Eye (tissue), 1 donor: ENCODE measurements around the gene LAIR1.
"Not testable (repeated sequence)": the region's sequence is repeated elsewhere in the genome, so short reads cannot be mapped to it uniquely, and the experiment has no call there.

Experiments used
- DNase-seq: peaks from one replicate; pipeline ENCODE4 v3.0.0-alpha.2; 2015

Gene LAIR1

DNA sequence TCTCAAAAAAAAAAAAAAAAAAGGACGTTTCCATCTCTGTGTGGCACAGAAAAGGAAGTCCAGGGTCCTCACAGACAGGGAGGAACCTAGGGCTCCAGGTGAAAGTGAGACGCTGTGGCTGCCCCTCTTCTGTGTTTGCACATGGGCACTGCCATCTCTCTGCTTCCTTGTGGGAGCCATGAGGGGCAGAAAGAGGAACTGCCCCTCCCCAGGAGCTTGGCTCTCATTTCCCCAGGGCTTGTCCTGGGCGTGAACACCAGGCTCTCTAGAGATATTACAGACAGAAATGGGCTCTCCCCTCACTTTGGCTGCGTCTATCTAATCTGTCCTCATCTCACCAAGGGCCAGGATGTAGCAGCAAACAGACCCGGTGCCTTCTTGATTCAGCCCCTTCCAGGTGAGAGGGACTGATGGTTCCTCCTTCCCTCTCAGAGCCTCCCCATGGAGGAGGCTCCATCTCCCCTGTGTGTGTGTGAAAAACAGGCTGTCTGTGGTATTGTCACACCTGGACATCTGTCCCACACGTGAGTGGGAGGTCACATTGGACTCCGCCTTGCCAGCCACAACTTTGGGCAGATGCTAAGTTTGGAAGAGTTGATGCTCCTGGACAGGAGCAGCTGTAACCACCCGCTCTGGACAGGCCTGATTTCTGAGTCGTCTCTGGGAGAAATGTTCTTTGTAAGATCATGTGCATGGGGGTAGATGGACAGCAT lies 24.9 kb downstream of the LAIR1 start:
- DNase-seq: no peak

DNA sequence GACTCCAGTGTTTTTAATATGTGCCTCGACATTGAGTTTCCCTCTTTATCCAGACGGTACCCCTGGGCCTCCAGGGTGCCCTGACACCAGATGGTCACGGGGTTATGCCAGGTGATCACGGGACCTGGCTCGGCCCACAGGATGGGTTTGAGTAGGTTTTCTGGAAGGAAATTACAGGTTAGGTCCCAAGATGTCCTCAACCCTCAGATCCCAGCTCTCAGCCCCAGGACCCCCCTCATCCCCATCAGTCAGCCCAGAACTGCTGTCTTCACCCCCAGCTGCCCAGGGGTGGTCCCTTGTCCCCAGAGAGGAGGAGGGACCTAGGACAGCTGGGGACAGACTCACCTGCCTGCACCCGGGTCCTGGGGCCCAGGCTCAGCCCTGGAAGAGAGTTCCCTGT lies 26.2 kb downstream of the LAIR1 start:
- no peak for DNase-seq

DNA sequence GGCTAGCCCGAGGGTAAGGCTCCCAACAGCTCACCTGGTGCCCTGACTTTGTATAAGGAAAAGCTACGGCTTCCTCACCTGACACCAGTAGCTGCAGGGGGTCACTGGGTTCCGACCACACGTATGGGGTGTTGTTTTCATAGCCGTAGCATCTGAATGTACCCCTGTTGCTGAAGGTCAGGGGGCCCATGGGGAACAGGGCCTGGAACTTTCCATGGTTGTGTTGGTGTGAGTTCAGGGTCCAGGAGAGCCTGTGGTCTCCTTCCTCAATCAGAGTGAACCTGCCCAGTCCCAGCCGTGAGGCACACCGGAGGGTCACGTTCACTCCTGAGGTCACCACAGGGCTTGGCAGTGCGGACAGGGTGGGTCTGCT lies 26.9 kb downstream of the LAIR1 start:
- DNase-seq: no peak

DNA sequence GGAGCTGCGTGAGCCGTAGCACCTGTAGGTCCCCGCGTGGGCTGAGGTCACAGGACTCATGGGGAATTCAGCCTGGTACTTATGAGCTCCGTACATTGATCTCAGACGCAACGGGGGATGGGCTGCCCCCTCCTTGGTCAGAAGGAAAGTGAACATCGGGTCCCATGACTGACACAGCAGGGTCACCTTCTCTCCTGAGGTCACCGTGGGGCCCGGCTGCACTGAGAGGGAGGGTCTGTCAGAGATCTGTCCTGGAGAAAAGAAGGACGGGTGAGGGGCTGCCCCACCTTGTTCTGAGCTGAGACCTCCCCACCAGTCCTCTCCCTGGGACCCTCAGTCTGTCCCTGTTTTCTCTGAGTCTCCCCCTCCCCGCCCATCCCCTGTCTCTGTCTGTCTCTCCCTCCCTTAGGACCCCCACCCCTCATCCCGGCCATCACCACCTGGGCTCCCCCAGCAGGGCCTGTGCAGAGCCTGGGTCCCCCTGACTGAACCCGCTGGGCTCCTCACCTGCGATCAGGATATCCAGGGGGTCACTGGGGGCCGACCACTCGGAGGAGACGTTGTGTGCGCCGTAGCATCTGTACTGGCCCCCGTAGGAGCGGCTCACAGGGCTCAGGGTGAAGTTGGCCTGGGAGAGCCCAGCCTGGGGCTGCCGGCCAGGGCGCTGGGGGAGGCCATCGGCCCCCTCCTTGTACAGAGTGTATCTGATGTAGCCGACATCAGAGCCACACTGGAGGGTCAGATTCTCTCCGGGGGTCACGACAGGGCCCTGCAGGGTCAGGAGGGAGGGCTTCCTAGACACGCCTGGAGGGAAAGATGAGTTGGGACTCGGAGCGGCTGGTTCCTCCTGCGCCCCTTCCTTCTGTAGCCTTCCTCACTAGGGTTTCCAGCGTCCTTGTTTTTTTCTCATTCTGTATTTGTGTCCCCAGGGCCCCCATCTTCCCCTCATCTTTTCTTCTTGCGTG lies 27.6 kb downstream of the LAIR1 start:
- no peak for DNase-seq

DNA sequence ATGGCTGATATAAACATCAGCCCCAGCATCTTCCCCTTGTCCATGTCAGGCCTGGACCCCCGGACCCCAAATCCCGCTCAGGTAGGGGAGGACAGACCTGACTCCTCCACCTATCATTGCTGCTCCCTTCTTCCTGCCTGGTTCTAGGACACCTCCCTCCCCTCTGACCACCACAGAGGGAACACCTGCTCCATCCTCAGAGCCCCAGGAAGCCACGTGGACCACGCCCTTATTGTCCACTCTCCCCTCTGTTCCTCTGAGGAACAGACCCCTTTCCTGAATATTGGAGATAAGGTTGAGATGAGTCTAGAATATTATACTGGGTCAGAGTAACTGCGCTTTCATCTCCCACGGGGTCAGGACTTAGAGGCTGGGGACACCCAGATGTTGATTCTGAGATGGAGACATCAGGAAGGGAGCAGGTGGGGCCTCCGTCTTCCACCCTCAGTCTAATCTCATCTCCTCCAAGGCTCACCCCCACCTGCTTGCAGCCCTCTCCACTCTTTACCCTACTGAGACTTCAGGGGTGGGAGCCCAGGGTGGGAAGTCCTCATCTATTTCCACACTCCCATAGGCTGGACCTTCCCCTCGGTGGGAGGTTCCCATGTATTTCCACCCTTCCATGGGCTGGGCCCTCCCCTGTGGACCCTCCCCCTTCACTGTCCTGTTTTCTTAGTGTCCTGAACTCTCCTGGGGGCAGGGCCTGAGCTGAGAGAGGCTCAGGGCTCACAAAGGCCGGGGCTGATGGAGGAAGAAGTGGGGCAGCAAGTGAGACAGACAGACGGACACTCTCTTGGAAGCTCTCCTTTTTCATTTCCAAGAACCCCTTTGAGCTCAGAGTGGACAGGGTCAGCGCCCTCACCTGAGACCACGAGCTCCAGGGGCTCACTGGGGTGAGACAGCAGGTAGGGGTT lies 28.5 kb downstream of the LAIR1 start:
- no peak for DNase-seq

DNA sequence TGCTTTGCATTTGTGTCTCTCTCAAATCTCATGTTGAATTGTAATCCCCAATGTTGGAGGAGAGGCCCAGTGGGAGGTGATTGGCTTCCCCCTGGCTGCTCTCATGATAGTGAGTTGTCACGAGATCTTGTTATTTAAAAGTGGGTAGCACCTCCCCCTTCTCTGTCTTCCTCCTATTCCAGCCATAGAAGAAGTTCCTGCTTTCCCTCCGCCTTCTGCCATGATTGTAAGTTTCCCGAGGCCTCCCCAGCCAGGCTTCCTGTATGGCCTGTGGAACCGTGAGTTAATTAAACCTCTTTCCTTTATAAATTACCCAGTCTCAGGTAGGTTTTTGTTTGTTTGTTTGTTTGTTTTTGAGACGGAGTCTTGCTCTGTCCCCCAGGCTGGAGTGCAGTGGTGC lies 29.6 kb downstream of the LAIR1 start:
- DNase-seq: no peak

DNA sequence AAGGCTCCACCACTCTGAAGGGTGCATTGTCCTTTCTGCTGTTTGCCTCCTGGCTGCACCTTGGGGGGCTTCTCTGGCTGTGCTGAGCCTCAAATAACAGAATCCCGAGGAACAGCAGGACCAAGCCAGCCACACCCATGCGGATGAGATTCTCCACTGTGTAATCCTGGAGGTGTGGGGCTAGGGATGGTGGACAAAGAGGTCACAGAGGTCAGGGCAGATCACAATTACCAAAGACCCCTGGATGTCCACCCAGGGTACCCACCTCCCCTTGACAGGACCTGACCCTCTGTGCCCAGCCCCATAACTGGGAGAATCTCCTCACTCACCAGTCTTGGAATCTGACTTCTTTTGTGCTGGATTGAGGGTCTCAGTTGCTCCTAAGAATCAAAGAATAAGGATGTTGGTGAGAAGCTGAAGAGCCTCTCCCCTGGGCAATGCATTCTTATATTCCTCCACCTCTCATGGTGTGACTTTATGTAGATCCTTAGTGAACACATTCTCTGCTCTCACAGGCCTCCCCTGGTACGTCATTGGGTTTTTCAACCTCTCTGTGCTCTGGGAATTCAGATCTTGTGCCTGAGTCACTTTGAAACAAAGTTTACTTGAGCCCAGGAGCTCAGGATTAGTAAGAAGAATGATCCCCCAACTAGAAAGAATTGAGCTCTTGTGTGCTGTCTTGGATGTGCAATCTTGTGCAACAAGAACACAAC lies 31.0 kb downstream of the LAIR1 start:
- no peak for DNase-seq

DNA sequence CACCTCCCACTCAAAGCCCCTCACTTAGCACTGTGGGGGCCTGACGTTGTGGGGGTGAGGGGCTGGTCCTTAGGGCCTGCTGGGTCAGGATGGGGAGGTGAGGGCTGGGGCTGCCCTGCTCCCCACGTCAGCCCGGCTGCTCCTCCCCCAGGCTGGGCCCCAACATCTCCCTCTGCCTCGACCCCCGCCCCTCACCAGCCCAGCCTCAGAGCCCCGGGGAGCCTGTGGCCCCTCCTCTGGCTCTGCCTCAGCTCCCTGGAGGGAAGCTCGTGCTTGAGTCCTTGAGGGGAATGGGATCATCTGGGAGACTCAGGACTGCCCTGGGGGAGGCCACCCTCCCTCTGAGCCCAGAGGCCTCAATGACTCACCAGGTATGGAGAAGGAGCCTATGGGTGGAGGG lies 32.6 kb downstream of the LAIR1 start:
- DNase-seq: no peak

DNA sequence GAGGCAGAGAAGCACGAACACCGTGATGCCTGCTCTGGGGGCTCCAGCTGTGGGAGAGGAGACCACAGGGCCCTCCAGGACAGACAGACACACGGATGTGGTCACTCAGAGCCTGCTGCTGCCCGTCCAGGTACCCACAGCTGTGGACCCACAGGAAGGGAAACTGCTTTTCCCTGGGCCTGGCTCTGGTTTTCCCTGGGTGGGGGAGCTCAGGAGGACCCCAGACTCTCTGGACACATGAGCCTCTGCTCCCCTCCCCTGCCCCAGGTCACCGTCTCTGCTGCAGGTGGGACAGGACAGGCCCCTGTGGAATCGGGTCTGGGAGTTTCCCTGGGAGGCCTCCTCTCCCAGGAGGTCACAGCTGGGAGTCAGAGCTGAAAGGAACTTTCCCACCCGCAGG lies 33.1 kb downstream of the LAIR1 start:
- DNase-seq: no peak

DNA sequence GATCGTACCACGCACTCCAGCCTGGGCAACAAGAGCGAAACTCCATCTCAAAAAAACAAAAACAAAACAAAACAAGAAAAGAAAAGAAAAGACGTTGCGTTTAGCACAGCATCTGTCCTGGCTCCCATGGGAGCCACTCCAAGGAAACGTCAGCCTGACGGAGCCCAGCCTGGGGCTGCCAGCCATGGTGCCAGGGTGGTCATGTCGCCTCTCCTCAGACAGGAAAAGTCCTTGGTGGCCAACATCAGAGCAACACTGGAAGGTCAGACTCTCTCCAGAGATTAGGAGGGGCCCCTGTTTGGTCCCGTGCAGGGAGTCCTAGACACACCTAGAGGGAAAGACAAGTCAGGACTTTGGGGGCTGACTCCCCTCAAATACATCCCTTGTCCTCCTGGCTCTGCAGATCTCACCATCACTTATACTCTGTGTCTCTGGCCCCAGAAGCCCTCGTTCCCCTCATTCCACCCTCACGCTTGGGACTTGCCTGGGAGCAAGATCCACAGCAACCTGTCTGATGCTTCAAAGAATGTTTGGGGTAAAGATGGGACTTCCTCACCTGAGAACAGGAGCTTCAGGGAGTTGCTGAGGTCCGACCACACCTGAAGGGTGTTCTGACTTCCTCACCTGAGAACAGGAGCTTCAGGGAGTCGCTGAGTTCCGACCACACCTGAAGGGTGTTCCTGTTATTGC lies 35.1 kb downstream of the LAIR1 start:
- no peak for DNase-seq

DNA sequence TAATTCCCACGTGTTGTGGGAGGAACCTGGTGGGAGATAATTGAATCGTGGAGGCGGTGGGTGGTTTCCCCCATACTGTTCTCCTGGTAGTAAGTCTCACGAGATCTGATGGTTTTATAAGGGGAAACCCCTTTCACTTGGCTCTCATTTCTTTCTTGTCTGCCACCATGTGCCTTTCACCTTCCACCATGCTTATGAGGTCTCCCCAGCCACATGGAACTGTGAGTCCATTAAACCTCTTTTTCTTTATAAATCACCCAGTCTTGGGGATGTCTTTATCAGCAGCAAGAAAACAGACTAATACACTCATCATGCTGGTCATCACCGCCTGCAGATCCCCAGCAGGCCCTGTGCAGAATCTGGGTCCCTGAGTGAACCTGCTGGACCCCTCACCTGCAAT lies 36.0 kb downstream of the LAIR1 start:
- not testable (repeated sequence) for DNase-seq

DNA sequence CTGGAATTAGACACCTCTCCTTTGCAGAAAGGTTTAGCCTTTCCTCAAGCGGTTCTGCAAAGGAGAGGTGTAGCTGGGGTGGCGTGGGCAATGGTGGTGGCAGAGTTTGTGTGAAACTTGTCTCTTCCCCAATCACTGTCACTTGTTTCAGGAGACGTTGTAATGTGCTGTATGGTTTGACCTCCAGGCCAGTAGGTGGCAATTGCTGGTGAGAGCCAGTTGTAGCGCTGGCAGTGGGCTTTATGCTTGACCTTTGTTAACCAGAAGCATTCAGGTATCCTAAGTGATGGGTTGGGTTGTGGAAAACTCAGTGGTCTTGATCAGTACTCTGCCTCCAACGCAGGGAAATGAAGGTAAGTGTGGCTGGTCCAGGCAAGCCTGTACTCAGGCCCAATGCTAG lies 39.1 kb downstream of the LAIR1 start:
- DNase-seq: no peak

DNA sequence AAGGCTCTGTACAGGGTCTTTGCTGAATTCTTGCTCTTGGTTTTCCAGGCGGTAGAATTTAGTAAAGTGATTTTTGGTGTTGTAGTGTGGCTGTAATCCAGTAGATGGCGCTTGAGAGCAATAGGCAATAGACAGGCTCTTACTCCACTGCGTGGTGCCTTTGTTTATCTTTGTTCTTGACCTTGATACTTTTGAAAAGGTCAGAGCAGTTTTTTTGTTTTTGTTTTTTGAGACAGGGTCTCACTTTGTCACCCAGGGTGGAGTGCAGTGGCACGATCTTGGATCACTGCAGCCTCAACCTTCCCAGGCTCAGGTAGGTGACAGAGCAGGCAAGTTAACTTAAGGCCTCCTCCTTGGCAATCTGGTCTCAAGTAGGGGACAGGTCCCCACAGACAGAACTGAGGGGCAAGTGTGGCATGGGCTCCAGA lies 39.5 kb downstream of the LAIR1 start:
- DNase-seq: peak; percentile 84

DNA sequence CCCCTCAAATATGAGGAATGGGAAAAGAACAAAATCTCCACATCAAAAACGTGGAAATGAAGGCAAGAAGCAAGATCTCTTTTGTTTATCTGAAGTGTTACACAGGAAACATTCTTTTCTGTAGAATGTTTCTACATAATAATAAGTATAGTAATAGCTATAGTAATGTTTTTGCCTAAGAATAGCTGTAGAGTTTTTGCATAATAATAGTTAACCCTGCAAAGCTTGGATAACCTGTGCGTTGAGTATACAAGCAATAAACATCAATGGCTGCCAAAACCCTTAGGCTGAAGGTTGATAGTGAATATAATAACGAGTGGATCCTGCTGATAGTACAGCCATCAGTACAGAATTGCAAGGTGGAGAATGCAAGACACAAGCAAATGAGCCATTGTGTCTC lies 40.7 kb downstream of the LAIR1 start:
- no peak for DNase-seq

DNA sequence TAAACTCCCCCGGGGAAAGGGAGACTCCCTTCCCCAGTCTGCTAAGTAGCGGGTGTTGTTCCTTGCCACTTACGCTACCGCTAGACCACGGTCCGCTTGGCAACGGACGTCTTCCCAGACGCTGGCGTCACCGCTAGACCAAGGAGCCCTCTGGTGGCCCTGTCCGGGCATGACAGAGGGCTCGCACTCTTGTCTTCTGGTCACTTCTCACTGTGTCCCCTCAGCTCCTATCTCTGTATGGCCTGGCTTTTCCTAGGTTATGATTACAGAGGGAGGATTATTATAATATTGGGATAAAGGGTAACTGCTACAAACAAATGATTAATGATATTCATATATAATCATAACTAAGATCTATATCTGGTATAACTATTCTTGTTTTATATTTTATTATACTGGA lies 41.8 kb downstream of the LAIR1 start:
- DNase-seq: not testable (repeated sequence)

DNA sequence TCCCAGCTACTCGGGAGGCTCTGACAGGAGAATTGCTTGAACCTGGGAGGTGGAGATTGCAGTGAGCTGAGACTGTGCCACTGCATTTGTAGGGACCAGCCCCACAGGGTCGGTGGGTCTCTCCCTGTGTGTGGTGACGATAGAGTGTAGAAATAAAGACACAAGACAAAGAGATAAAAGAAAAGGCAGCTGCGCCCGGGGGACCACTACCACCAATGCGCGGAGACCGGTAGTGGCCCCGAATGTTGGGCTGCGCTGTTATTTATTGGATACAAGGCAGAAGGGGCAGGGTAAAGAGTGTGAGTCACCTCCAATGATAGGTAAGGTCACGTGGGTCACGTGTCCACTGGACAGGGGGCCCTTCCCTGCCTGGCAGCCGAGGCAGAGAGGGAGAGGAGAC lies 42.4 kb downstream of the LAIR1 start:
- DNase-seq: not testable (repeated sequence)

DNA sequence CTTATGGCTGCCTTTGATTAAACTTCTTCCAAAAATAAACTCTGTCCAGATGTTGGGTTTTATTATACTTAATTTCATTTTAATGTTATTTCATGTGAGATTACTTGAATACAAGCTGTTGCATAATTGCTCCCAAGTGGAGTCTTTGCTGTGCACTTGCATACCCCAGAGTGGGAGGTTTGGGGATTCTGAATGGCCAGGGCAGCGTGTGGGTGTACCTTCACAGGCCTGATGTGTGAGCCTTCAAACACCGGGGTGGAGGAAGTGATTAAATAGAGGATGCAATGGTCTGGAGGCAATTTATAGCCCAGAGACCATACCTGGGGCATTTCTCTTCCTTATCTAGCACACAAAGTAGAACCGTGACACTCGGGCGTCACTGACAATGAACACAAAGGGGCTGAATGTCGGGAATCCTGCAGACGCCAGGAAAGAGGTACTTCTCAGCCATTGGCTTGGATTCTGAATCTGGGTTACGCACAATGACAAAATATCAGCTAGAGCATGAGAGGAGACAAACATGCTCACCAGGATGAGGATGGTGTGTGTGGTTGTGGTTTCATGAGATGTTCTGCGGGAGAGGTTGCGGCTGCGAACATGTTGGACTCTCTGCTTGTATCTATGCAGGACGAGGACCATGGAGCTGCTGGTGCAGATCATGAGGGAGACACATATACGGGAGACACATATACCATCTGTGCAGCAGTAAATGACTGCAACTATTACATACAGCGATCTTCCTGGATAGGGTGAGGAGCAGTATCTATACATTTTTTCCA lies 44.6 kb downstream of the LAIR1 start:
- no peak for DNase-seq

DNA sequence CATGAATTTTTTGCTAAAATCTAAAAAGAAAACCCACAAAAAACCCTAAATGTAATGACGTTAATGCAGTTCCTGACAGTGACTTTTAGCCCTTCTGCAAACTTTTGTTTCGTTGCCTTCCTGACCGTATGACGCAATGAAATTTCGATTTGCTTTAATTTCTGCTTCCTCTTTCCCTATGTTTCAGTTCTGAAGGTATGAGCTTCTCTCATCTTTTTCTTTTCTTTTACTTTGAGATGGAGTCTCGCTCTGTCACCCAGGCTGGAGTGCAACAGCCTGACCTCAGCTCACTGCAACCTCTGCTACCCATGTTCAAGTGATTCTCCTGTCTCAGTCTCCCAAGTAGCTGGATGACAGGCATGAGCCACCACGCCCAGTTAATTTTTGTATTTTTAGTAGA lies 45.7 kb downstream of the LAIR1 start:
- DNase-seq: no peak

DNA sequence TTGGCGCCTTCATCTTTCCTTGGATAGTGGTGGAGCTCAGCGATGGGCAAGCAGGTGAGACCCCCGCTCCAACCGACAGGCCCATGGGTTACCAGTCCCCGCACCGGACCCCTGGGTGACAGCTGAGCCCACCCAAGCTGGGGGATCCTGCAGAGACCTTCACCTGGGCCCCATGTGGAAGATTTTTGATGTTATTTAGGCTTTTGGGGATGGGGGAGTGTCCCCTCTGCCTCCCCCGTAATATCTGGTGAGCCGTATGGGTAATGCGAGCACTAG lies 46.8 kb downstream of the LAIR1 start:
- no peak for DNase-seq

DNA sequence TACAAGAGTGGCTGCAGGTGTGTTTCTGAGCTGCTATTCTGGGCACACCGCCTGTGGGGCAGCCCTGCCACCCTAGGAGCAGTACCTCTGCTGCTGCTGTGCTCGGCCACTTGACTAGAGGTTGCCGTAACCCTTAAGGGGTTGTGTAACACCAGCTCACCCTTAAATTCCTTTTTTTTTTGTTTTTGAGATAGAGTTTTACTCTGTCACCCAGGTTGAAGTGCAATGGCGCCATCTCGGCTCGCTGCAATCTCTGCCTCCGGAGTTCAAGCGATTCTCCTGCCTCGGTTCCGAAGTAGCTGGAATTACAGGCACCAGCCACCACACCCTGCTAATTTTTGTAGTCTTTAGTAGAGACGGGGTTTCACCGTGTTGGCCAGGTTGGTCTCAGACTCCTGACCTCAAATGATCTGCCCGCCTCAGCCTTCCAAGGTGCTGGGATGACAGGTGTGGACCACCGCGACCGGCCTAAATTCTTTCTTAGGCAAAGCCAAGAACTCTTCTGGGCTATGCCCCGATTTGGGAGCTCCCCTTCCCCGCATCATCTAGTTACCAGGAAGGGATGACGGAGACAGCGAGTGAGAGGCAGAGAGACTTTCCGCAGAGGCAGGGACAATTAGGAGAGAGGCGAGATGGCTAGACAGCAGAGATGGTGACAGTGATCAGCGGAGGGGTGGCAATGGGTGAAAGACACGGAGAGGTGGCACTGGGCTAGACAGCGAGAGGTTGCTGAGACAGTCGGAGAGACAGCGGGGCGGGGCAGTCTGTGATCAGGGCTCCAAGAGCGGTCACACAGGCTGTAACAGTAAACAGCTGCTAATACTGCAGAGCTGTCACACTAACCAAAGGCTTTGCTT lies 47.4 kb downstream of the LAIR1 start:
- no peak for DNase-seq
